CD4-positive, alpha-beta T cell treated with Interferon alpha-2 for 1 hour (primary cell): Measurements from ENCODE around the gene MACROD1.

Experiments used
- DNase-seq, 2 donors: peaks; one replicate each; pipeline ENCODE4 v3.0.0-alpha.2; 2020 to 2022

Gene MACROD1

DNA sequence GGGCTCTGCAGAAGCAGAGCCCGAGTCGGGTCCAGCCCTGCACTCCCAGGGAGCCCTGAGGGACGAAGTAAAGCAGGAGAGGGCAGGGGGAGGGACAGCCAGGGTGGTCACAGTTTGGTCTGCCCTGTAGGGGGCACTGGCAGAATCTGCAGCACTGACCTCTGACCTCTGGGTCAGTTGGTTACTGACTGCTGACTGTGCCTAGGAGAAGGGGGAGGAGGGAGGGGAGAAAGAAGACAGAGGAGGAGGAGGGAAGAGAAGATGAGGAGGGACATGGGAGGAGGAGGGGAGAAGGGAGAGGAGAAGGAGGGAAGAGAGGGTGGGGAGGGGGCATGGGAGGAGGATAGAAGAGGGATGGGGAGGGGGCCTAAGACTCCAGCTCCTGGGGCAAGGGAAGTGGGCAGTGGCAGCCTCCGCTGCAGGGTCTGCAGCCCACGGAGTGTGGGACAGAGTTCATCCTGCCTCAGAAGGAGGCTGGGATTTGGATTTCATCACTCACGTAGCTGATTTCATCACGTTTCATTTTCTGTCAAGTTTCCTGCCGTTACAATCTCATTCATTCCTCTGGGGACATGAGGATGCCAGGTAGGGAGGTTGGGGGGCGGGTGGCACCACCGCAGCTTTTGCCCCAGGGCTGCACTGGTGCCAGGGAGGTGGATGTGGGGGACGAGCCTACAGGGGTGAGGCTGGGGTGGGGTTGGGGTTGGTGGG is 75.0 kb downstream of the MACROD1 start:
- no peak for DNase-seq

DNA sequence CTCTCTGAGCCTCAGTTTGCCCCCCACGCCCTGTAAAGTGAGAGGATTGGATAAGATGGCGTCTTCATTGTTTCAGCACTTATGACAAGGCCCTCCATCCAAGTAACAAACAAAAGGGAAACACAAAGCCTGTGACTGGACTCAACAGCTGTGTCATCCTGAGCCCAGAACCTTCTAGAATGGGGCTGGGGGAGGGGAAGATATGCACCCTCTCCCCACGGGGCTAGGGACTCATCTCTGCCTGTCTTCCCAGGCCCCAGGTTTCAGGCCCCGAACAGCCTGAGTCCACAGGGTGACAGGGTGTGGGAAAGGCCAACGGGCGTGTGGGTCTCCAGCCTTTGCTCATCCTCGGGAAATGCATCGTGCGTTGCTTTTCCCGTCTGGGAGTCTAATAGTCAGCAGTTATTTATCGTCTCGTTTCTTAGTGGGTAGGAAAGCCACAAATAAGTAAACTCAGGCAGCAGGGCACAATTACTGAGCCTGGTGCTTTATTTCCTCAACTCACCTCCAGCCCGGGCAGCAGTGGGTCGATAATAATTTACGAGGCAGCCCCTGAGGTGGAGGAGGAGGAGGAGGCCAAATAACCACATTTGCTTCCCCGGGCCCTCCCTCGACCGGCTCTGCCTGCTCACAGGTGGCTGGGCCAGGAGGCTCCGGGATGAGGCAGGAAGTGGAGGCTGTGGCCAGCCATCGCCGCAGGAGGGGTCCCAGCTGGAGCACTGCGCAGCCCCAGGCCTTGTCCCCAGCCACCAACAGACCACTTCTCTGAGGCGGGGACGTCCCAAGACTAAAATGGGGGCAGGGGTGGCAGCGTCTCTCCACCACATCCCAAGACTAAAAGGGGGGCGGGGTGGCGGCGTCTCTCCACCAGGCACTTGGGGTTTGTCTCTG is 75.8 kb downstream of the MACROD1 start:
- no peak for DNase-seq

DNA sequence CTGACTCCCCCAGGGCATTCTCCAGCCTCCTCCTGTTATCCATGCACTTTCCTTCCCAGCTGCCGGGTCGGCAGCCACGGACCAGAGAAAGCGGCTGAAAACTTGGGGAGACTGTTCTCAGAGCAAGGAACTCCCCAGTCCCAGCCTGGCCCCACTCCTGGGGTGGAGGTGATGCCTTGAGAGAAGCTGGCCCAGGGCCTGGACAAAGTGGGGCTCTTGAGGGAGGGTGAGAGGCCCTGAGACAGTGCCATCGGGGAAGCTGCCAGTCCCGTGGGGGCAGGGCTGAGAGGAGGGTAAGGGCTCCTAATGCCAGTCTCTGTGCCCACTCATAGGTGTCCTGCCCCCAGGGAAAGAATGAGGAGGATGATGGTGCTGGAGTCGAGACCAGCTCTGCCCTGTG is 76.4 kb downstream of the MACROD1 start:
- no peak for DNase-seq

DNA sequence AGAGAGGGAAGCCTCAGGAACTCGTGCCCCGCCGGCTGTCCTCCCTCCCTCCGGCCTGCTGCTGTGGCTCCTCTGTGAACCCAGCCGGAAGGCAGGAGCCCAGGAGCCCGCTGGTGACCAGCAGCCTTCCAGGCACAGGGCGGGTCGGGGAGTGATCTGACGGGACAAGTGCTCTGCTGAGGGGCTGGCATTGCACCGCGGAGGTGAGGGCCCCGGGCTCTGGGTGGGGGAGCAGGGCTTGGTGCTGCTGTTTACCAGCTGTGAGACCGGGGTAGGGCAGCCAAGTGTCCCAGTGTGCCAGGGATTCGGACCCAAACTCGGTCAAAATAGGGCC is 76.9 kb downstream of the MACROD1 start:
- DNase-seq: no peak

DNA sequence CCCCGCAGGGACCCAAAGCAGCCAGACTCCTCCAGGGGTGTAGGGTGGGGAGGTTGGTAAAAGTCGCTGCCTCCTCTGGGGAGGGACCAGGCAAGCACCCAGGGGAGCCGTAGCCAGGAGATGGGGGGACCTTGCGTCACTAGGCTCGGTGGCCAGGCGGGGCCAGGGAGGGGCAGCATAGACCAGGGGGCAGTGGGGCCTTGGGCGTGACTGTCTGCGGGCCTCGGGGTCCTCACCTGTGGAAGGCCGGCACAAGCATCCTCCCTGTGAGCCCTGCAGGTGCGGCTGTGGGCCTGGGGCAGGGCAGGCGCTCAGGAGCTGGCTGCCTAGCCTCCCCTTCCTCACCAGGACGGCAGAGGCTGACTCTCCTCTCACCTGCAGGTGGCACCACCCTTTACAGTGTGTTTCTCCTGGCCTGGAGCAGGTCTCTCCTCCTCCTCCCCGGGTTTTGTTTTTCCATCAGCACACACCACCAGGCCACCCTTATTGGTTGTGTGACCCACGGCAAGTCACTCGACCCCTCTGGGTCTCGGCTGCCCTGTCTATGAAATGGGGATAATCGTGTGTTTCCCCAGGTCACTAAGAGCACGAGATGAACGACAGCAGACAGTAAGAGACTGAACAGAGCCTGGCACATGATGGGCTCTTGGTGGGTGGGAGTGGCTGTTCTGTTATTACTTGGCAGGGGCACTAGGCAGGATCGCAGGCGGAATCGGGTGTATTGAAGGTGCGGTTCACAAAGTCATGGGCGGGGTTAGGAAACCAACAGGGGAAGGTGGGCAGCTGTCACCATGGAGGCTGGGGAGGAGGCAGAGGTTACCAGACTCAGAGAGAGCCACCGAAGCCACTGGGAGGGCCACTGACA is 77.5 kb downstream of the MACROD1 start:
- no peak for DNase-seq

DNA sequence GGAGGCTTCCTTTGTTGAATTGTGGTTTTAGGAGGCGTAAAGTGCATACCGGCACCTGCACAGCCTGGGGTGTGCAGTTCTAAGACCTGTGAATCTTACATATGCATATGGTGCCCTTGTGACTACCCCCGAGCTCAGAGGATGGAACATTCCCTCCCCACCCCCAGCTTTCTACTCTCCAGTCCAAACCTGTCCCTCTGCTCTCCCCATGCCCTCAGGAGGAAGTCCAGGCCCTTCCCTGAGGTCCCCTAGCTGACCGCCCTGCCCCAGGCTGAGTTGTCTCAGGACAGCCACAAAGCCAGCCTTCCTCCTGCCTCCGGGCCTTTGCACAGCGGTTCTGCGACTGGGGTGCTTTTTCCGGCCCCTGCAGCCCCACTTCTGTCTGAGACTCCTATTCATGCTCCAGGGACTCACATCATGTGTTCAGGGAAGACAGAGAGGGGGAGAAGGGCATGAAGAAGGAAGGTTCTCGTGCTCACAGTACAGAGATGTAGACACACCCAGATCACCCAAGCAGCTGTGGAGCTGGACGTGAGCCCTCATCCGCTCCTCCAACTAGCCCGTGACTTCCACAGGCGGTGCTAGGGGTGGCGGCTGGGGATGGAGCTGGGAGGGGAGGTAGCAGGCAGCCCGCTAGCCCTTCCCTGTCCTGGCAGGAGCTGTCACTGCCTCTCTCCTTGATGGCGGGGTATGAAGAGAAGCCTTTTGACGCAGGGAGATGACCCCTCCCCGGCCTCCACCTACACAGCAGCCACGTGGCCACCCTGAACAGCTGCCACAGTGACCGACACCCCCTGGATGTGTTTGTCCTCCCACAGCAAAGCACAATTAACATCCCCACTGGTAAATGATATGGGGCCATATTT is 79.4 kb downstream of the MACROD1 start:
- DNase-seq: no peak

DNA sequence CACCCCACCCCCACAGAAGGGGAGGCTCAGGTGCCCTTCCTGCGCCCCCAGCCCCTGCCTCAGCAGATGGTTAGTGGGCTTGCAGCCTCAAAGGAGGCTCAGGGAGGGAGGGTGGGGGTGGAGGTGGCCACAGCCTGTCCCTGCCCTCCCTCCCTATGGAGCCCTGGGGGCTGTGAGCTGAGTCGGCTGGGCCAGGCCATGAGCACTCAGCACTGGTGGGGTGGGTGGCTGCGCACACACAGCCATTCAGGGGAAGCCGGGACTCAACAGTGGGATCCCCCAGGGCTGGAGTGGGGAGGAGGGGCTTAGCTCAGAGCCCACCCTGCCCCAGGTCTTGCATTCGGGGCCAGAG is 80.0 kb downstream of the MACROD1 start:
- DNase-seq: no peak

DNA sequence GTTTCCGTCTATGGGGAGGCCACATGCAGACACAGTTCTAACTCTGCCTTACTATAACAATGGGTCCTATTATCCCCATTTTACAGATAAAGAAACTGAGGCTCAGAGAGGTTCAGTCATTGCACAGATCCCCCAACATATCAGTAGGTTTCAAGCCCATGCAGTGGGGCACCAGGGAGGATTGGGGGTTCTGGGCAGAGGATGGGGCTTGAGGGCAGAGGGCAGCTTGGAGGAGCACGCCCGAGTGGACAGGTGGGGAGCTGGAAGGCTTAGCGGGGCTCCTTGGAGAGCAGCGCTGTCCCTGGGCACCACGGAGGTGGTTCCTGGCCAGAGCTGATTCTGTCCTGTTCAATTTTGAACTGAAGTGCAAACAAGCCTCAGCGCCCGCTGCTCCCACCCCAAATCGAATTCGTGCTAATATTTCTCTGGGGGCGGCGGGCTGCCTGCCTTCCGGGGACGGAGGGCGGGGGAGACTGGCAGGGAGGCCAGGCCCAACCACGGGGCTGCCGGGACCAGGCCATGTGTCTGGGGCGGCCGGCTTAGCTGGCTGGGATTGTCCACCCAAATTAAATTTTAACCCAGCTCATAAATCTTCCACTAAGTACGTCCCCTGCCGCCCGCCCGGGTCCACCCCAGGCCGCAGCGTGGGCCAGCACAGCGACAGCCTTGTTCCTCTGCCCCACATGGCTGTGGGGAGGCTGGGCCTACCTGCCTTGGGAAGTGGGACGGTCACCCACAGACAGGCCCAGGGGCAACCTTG is 80.8 kb downstream of the MACROD1 start:
- no peak for DNase-seq

DNA sequence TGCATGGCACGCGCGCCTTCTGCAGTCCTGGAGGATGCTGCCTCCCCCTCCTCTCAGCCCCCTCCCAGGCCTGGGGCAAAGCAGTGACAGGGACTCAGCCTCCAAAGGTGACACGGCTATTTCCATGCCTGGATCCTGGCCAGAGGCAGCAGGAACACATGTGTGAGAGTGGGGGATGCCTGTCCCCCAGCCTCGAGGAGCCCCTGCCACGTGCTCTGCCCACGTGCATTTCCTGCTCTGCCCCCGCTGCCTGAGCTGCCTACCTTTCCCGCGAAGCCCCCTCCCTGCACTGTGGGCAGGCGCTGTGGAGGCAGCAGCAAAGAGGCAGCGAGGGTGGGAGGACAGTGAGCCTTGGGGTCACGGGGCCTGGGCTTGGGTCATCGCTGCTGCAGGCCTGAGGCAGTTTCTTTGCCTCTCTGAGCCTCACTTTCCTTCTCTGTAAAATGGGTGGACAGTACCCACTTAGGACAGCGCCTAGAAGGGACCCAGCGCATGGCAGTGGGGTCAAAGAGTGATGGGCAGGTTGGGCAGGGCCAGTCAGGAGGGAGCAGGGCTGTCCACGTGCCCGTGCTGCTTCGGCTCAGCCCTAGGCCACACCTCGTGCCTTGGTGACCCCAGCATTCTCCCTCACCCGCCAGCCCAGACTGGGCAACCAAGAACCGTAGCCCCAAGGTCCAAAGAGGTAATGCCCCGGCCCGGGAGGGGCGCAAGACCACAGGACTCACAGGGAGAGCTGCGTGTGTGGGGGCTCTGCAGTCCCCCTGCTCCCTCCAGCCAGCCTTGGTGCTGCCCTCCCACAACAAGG is 81.6 kb downstream of the MACROD1 start:
- DNase-seq: no peak

DNA sequence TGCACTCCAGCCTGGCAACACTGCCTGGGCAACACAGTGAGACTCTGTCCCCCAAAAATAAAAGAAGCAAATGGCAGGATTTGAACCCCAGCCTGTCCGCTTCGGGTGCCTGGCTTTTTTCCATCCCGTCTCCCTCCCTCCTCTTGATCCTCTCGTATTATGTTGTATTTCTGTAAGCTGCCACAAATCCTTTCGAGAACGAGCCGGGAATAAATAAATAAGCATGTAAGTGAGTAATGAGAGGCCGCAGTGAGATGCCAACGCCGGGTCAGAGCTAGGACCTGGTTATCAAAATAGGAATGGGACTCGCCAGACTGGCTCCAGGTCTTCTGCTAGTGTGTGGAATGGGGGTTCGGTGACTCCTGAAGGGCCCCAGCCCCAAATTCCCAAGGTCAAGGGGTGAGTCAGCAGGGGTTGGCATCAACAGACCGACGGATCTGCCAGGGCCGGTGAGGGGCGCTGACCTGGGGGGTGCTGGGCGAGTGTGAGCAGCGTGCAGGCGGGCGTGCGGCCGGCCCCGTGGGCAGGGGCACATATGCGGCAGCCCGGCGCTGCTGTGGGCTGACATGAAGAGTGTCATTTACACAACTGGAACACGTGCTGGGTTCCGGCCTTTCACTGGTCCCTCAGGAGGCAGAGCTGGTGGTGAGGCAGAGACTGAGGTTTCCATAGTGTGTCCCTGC is 82.4 kb downstream of the MACROD1 start:
- DNase-seq: no peak

DNA sequence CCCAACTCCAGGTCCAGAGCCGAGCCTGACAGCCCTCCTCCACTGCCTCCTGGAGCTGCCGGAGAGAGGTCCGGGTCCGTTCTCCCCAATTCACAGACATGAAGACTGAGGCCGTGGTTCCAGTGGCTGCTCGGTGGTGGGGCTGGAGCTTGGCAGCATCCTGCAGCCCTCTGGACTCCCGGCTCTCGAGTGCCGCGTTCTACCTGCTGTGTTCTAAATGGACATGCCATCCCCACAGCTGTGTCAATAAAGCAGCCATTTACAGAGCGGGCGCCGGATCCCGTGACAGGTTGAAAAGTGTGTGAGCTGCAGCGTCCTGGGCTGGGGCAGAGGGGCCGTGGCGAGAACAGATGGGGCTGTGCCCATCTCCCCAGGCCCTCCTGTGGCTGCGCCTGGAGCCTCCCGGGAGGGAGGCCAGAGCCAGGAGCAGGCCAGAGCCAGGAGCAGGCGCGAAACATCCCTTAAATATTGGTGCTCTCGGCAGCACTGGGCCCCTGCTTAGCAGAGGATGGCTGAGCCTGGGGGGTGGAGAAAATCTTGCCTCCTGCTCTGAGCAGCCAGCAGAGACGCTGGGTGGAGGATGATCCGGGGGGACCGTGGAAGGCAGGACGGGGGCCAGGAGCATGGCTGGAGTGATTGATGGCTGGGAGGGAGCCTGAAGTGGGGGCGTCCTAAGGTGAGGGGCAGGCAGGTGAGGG is 84.0 kb downstream of the MACROD1 start:
- DNase-seq: no peak

DNA sequence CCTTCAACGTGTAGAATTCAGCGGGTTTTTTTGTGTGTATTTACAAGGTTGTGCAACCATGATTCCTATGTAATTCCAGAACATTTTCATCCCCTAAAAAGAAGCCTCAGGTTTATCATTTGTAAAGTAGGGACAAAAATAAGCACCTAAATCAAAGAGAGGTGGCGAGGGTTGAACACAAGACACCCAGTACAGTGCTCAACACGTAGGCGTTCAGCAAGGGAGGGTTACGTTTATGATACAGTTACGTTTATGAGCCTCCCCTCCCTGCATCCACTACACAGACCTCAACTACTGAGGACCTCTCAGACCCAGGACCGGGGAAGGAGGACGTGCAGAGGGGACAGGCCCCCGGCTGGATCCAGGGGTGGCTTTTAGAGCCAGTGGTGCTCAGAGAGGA is 85.5 kb downstream of the MACROD1 start:
- no peak for DNase-seq

DNA sequence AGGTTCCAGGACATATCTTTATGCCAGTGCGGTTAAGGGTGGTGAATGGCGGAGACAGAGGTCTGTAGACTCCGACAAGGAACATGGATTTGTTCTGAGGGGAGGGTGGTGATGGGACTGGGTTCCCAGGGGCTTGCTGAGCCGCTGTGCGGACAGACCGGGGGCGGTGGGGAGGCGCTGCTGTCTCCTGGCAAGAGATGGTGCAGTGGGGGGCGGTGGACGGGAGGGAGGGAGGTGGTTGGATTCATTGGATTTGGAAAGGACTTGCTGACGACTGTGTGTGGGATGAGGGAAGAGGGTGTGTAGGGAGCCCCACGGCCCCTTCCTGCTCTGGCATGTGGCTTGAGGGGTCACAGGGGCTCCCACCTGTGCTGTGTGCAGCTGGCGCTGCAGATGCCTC is 87.0 kb downstream of the MACROD1 start:
- no peak for DNase-seq

DNA sequence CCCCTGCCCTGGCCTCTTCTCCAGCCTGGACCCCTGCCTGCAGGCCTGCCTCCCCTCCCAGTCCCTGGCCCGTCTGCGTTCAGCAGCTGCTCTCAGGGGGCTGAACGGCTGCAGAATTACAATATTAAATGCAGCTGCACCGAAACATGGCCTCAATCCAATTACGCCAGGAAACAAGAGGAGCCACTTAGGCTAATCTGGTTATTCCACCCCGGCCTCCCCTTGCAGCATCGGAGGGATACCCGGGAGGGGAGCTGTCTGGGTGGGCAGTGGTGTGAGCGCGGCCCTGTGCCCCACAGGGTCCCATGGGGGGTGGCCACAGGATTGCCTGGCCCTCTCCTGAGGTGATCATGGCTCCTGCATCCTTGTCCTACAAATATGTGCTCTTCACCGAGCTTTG is 87.6 kb downstream of the MACROD1 start:
- DNase-seq: no peak

DNA sequence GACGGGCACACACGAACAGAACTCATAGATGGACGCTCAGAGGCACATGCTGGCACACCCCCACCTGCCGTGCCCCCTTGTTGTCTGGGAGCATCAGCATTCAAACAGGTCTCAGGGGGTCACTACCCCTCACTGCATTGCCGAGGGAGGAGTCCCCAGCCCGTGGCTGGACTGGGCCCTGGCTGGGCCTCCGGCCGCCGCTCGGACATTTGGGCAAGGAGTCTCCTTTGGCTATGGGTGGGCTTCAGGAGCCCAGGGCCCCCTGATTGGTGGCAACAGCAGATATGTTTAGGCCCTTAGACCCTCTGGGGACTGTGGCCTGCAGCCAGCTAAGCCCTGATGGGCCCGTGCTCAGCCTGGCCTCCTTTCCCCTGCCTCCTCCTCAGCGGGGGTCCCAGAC is 88.3 kb downstream of the MACROD1 start:
- DNase-seq: no peak

DNA sequence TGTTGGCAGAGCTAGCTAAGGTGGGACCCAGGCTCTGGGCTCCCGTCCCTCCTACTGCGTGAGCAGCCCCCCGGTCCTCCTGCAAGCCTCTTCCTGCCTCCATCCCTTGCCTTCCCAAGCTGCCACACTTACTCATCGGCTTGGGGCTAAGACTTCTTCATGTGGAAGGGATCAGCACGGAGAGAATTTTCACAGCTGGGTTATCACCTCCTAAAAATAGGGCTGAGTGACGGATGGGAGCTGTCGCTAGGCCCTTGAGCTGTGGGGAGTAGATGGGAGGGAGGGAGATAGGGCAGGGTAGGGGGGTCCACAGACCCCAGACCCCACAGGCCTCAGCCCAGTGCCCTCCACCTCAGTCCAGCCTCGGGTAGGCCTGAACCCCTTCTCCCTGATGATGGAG is 89.2 kb downstream of the MACROD1 start:
- DNase-seq: no peak

DNA sequence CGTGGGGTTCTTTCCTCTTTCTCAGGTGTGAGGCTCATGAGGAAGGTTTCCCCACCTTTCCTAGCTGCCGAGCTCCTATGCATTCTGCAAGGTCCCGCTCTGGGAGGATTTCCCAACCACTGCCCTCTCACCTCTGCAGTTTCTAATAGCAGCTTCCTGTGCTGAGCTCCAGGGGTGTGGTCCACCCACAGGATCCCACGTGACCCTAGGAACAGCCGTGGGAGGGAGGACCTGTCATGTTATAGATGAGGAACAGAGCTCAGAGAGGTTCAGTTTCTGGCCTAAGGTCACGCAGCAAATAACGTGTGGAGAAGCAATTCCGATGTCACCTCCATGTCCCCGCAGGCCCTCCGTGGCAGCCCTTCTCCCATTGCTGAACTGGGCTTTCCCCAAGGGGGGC is 91.7 kb downstream of the MACROD1 start:
- DNase-seq: peak; percentile 10 to 33

DNA sequence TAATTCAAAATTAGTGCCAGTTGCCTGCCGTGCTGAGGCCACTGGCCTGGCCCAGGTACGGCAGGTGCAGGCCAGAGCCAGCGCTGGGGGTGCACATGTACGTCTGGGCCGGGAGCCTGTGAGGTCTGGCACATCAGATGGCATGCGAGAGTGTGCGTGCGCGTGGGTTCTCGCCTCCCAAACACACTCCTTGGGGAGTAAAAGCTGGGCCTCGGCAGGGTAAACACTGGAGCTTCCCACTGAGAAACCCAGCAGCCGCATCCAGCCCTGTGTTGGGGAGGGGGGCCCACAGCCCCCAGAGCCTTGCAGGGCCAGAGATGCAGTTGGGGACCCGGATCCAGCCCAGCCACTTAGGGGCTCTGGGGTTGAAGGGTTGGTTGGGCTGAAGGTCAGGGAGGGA is 92.4 kb downstream of the MACROD1 start:
- no peak for DNase-seq

DNA sequence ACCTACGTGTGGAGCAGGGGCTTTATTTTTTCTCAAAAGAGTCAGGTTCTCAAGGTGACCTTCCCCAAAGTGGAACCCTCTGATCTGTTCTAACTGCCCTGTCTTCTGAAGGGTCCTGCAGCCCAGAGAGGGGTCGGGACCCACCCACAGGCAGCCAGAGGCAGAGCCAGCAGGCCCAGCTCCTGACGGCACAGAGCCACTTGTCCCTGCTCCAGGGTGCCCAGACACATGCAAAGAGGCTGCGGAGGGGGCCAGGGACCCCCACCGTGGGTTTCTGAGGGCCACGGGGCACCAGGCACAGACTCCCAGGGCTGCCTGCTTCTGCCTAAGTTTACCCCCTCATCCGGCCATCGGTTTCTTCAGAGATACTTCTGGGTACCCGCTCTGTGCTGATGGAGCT is 93.0 kb downstream of the MACROD1 start:
- no peak for DNase-seq

DNA sequence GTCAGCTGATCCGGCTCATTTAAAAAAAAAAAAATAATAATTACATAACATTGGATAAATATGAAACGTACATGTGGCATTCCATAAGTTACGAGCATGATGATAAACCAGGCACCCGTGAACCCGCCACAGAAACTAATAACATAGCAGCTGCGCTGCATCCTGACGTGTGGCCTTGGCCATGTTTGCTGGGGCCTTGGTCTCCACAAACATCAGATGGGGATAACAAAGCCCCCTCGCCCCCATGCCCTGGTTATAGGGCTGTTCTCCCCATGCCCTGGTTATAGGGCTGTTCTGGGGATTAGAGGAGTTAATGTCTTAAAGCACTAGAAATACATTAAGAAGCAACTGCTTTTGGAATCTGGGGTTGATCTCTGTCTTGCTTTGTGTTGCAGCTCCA is 93.5 kb downstream of the MACROD1 start:
- no peak for DNase-seq
